ENCODE results near the gene KIZ. TPM values are rescaled to one million over a fixed set of nuclear protein-coding genes. Genes with fewer than 3 reads are reported as not detected.

Gene KIZ
- total RNA-seq, 2 donors from 2014 or later: 6.3 to 17.1 TPM

- no peaks in the 10 kb centered on the region for H3K4me1 ChIP-seq
- no peak overlapping the region for H3K9ac ChIP-seq (ENCODE audit: low read depth in 2 of 2, low read length in 2 of 2)
- H3K4me3 ChIP-seq: no peak overlapping the region
- no peak for DNase-seq
- no peak overlapping the region for H3K27ac ChIP-seq
- no peaks in the 10 kb centered on the region for H3K36me3 ChIP-seq
- peaks cover under 1% of the 10 kb centered on the region for H3K27me3 ChIP-seq
- H3K9me3 ChIP-seq: no peaks in the 10 kb centered on the region
- no peak for TF ChIP-seq CTCF (IDR thresholded peaks at IDR 0.05)
- intact Hi-C loops (cut with DNase I): no loop called here
Observed at GRCh38 chr20:21113697-21114096, 12.2 kb upstream of the KIZ start.

GRCh38 chr20:21114584-21114983 is 11.3 kb upstream of the KIZ start:
- no peak overlapping the region for H3K27ac ChIP-seq
- TF ChIP-seq CTCF (IDR thresholded peaks at IDR 0.05): no peak
- DNase-seq: no peak
- no peak overlapping the region for H3K9ac ChIP-seq (ENCODE audit: low read depth in 2 of 2, low read length in 2 of 2)
- H3K4me3 ChIP-seq: no peak overlapping the region
- intact Hi-C loops (cut with DNase I): no loop called here
- no peaks in the 10 kb centered on the region for H3K36me3 ChIP-seq
- no peaks in the 10 kb centered on the region for H3K4me1 ChIP-seq
- no peaks in the 10 kb centered on the region for H3K9me3 ChIP-seq
- H3K27me3 ChIP-seq: no peaks in the 10 kb centered on the region

- DNase-seq: no peak
- H3K9ac ChIP-seq (ENCODE audit: low read depth in 2 of 2, low read length in 2 of 2): no peak overlapping the region
- H3K36me3 ChIP-seq: no peaks in the 10 kb centered on the region
- H3K4me1 ChIP-seq: no peaks in the 10 kb centered on the region
- H3K9me3 ChIP-seq: no peaks in the 10 kb centered on the region
- H3K27me3 ChIP-seq: no peaks in the 10 kb centered on the region
- no peak for TF ChIP-seq CTCF (IDR thresholded peaks at IDR 0.05)
- no peak overlapping the region for H3K4me3 ChIP-seq
- no peak overlapping the region for H3K27ac ChIP-seq
- intact Hi-C loops (cut with DNase I): no loop called here
Observed at GRCh38 chr20:21117521-21117920, 8.4 kb upstream of the KIZ start.

GRCh38 chr20:21118138-21118537 is 7.7 kb upstream of the KIZ start:
- TF ChIP-seq CTCF (IDR thresholded peaks at IDR 0.05): no peak
- intact Hi-C loops (cut with DNase I): no loop called here

GRCh38 chr20:21118782-21119181 is 7.1 kb upstream of the KIZ start:
- no peak for DNase-seq
- TF ChIP-seq CTCF (IDR thresholded peaks at IDR 0.05): no peak
- Histone ChIP-seq H3K9me3 (no peaks in the 10 kb centered on the region), H3K4me3 (no peak overlapping the region), H3K27me3 (no peaks in the 10 kb centered on the region), H3K9ac (ENCODE audit: low read depth in 2 of 2, low read length in 2 of 2) (no peak overlapping the region), H3K36me3 (no peaks in the 10 kb centered on the region), H3K4me1 (no peaks in the 10 kb centered on the region), H3K27ac (no peak overlapping the region)
- intact Hi-C loops (cut with DNase I): no loop called here

More at GRCh38 chr20:21118138-21118537, 7.7 kb upstream of the KIZ start:
- no peaks in the 10 kb centered on the region for H3K4me1 ChIP-seq
- H3K4me3 ChIP-seq: no peak overlapping the region
- no peaks in the 10 kb centered on the region for H3K27me3 ChIP-seq
- DNase-seq: no peak
- no peak overlapping the region for H3K27ac ChIP-seq
- H3K9ac ChIP-seq (ENCODE audit: low read depth in 2 of 2, low read length in 2 of 2): no peak overlapping the region
- no peaks in the 10 kb centered on the region for H3K9me3 ChIP-seq
- H3K36me3 ChIP-seq: no peaks in the 10 kb centered on the region

GRCh38 chr20:21124190-21124589 is 1.7 kb upstream of the KIZ start:
- Histone ChIP-seq H3K9ac (ENCODE audit: low read depth in 2 of 2, low read length in 2 of 2) (no peak overlapping the region), H3K27ac (no peak overlapping the region), H3K27me3 (no peaks in the 10 kb centered on the region), H3K9me3 (no peaks in the 10 kb centered on the region), H3K36me3 (no peaks in the 10 kb centered on the region), H3K4me1 (no peaks in the 10 kb centered on the region), H3K4me3 (no peak overlapping the region)
- no peak for TF ChIP-seq CTCF (IDR thresholded peaks at IDR 0.05)
- intact Hi-C loops (cut with DNase I): no loop called here
- no peak for DNase-seq
